ENCODE measurements around the gene NR1H4. TPM values are rescaled to one million over a fixed set of nuclear protein-coding genes. Genes with fewer than 3 reads are reported as not detected.

NR1H4 gene
- total and polyA plus RNA-seq, 2 of the 8 experiments (the other 6 are each of a cell fraction or from before 2014, with no cell fraction given): not detected

- TF ChIP-seq CHD7 (IDR thresholded peaks at IDR 0.05; ENCODE audit: insufficient replicate concordance, low read length) (no peak), EP300 (IDR thresholded peaks at IDR 0.05; ENCODE audit: borderline replicate concordance in 1 of 2, low read depth in 2 of 2, low read length in 2 of 2) (no peak), YY1 (IDR thresholded peaks at IDR 0.05; ENCODE audit: low read depth, low read length) (no peak), GABPA (IDR thresholded peaks at IDR 0.05; ENCODE audit: borderline replicate concordance, insufficient read depth, low read length) (no peak), BACH1 (IDR thresholded peaks at IDR 0.05; ENCODE audit: low read length) (no peak), ATF3 (IDR thresholded peaks at IDR 0.05; ENCODE audit: insufficient read depth, low read depth, low read length) (no peak), SP1 (IDR thresholded peaks at IDR 0.05; ENCODE audit: low read depth, low read length) (no peak), HDAC2 (IDR thresholded peaks at IDR 0.05; ENCODE audit: borderline replicate concordance in 1 of 2, low read depth in 2 of 2, low read length in 2 of 2) (no peak), CBX5 (IDR thresholded peaks at IDR 0.05; ENCODE audit: low read depth, low read length) (no peak), GTF2F1 (IDR thresholded peaks at IDR 0.05; ENCODE audit: borderline replicate concordance, low read depth, low read length) (no peak), EGR1 (IDR thresholded peaks at IDR 0.05; ENCODE audit: borderline replicate concordance, low read depth, low read length) (no peak)
Observed at GRCh38 chr12:100435957-100436356, 37.7 kb upstream of the NR1H4 start (continued).

All from H1 (cell line).